GF-D8 (cell line): ENCODE results near the gene BIN2.
A peak's percentile ranks its signal among the peaks of the same experiment; 100 is the strongest.

Source experiments
- DNase-seq: peaks from one replicate; lab custom pipeline; 2025; lab: John Stamatoyannopoulos, UW

The BIN2 gene

DNA sequence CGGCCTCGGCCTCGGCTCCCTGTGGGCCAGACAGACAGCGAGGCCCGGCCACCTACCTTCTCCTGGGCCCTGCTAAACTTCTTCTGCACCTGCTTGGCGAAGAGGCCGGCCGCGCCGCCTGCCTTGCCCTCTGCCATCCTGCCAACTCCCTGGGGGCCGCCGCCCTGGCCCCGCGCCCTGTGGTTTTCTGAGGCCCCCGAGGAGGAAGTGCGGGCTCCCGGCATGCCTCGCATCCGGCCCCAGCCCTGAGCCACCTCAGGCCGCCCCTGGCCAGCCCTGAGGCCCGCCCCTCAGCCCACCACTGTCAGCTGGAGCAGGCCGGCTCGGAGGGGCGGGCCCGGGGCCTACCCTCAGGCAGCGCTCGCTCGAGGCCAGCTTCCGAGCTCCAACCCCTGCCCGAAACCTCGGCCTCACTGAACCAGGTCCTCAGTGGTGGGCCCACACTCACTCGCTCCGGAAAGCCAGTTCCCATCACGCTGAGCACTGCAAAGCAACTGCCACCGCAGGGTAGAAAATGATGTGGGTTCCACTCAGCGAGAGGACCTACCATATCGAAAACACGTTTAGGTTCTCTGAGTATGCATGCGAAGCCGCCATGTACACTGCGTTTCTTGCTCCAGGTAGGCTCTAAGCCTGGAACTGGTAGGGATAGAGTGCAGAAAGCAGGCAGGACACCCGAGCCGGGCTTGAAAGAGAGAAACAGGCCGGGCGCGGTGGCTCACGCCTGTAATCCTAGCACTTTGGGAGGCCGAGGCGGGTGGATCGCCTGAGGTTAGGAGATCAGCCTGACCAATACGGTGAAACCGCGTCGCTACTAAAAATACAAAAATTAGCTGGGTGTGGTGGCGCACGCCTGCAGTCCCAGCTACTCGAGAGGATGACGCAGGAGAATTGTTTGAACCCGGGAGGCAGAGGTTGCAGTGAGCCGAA, at the start of gene BIN2:
TSS of gene BIN2 (minus strand) at position 209 of the 930 bp plus-strand sequence. CDS start at position 137, 72 bp downstream.
- peak; percentile 80 for DNase-seq

DNA sequence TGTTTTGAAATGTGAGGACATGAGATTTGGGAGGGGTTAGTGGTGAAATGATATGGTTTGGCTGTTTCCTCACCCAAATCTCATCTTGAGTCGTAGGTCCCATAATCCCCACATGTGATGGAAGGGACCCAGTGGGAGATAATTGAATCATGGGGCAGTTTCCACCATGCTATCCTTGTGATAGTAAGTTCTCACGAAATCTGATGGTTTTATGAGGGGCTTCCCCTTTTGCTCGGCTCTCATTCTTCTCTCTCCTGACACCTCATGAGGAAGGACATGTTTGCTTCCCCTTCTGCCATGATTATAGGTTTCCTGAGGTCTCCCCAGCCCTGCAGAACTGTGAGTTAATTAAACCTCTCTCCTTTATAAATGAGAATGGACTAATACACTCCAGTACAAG, 49.2 kb upstream of the BIN2 start:
- DNase-seq = peak; percentile 22

DNA sequence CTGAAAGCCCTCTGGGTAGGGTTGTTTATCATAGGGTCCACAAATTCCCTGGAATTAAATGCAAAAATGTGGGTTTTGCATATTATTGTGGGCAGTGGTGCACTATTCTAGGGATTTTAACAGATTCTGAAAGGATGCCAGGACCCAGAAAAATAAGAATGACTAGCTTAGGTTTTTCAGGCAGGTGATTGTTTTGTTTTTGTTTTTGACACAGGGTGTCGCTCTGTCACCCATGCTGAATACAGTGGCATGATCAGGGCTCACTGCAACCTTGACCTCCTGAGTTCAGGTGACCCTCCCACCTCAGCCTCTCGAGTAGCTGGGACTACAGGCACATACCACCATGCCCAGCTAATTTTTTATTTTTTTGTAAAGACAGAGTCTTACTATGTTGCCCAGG, 48.0 kb upstream of the BIN2 start:
- no peak for DNase-seq

DNA sequence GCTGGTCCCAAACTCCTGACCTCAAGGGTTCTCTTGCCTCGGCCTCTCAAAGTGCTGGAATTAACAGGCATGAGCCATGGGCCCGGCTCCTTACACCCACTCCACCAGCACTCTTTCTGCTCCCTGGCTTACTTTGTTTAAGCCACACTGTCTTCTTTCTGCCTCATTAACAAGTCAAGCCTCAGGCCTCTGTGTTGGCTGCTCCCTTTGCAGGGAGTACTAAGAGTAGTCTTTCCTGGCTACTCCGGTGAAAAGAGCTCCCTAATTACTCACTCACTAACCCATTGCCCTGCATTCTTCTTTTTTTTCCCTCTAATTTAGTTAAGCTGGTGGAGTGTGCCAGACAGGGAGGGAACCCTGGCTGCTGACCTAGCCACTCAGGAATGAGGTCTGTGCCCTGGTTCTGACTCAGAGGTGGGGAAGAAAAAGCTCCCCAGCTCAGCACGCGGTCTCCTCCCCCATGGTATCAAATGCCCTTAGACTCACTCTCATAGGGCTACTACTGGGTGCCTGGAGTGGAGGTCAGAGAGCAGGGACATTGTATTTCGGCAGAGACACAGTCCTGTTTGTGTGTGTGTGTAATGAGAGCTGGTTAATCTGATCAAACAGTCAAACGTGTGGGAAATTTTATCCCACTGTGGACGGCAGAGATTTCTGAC, 47.5 kb upstream of the BIN2 start:
- DNase-seq = no peak

DNA sequence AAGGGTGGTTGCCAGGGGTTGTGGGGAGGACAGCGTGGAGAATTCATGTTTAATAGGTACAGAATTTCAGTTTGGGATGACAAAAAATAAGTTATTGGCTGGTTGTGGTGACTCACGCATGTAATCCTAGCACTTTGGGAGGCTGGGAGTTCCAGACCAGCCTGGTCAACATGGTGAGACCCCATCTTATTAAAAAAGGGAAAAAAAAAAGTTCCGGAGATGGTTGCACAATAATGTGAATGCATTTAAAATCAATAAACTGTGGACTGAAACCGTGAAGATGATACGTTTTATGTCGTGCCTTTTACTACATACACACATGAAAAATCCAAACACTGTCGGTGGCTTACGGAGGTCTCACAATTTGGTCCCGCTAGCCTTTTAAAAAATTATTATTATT, 46.7 kb upstream of the BIN2 start:
- no peak for DNase-seq

DNA sequence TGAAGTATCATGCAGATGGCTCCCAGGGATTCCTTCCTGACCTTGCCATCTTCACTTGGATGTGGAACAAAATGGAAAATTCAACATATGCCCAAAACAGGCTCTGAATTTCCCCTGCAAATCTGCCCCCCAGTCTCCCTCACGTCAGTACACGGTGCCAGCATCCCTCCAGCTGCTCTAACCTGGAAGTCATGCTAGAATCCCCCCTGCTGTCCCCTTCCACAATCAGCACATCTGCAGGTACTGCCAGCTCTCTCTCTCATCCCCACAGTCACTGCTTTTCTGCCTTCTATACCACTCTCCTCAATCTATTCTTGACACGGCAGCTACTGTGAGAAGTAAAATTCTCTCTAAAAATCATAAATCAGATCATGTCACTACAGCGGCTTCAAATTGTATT, 45.6 kb upstream of the BIN2 start:
- no peak for DNase-seq

DNA sequence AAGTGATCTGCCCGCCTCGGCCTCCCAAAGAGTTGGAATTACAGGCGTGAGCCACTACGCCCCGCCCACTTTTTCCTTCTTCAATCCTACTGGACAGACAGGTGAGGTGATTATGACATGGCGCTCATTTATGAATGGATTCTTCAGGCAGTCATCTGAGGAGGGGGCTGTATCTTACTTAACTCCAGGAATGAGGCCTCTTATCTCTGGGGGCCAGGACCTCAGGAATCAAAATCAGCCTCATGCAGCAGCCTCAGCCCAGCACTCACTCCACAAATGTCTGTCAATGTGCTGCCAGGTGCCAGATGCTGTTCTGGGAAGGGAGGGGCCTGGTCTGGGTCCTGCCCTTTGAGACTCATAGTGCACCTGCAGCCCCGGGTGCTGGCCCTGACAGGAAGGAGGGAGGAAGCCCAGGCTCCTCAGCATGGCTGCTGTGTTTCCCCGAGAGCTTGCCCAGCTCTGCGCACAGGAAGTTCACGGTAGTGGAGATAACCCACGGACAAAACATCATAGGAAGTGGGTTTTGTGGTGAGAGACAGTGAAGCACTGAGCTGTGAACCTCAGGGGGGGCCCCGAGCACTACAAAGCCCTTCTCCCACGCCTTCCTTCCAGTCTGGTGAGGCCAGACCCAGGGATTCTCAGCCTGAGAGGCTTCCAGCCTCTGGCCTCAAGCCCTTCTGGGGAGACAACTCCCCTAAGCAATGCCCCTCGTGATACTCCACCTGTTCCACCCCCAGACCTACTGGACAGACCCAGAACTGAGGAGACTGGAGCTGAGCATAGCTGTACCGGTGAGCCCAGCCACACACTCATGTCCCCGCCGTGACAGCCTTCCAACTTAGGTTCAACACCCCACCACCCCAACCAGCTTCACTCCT, 44.9 kb upstream of the BIN2 start:
- peak; percentile 98 for DNase-seq

DNA sequence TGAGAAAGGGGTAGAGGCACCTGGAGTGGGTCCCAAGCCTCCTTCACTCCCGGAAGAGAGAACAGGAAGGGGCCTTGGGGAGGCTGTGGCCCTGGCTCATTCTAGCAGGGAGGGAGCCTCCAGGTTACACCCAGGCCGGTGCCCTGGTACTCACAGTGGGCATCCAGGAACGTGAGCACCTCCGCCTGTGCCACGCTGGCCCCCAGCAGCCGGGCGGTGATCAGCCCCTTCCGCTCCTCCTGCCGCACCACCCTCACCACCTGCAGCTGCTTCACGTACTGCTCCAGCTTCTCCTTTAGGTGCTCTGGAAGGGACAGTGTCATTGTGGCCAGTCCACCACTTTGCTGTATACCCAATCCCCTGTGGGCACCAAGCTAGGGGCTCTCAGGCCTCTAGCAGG, 41.3 kb upstream of the BIN2 start:
- DNase-seq = no peak

DNA sequence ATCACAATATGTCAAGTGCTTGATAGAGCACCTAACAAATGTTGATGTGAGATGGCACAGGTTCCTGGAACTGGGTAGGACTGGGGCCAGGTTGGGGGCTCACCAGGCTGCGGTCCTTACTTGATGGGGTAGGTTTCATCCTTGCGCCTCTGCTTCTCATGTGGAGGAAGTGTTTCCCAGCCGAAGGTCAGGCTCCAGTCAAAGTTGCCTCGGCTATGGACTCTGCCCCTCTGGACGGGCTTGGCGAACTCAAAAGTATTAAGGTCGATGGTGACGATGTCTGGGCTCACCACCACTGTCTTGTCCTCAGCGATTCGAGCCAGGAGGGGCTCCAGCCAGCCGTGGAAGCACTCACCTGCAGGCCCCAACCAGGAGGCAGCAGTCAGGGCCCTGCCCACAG, 40.0 kb upstream of the BIN2 start:
- DNase-seq = no peak

DNA sequence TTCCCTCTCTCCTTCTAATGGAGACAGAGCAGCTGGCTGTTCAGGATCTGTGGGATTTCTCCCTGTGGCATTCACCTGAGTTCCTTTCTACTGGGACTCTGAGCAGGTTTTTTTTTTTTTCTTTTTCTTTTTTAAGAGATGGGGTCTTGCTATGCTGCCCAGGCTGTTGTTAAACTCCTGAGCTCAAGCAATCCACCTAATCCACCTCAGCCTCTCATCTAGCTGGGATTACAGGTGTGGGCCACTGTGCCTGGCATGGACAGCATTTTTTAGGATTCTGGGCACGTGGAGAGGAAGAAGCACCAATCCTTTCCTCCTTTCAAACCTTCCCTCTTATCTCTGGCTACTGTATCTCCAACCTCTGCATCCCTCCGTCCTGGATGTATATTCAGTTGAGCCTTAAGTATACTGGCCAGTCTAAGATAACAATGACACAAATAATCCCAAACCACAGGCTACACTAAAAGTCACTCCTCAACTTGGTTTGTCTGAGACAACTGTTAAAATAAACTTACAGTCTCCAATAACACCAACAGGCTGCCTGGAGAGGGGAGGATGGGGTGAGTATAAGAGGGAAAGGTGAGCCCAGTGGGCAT, 38.9 kb upstream of the BIN2 start:
- no peak for DNase-seq

DNA sequence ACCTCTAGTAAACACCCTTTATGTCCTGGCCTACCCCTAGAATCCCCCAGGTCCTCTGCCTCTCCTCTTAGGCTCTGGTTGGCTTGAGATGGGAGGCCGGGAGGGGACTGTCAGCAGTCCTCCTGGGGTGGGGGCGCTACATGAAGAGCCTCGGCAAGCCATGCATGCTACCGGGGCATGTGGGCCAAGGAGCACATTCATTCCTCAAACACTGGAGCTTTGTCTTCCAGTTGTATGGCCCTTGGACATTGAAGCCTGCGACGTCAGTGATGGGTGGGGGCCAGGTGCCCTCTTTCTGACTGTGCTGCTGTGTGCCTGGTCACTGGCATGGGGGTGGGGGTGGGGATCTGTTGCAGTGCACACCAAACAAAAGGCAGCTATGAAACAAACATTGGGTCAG, 38.3 kb upstream of the BIN2 start:
- DNase-seq = no peak

DNA sequence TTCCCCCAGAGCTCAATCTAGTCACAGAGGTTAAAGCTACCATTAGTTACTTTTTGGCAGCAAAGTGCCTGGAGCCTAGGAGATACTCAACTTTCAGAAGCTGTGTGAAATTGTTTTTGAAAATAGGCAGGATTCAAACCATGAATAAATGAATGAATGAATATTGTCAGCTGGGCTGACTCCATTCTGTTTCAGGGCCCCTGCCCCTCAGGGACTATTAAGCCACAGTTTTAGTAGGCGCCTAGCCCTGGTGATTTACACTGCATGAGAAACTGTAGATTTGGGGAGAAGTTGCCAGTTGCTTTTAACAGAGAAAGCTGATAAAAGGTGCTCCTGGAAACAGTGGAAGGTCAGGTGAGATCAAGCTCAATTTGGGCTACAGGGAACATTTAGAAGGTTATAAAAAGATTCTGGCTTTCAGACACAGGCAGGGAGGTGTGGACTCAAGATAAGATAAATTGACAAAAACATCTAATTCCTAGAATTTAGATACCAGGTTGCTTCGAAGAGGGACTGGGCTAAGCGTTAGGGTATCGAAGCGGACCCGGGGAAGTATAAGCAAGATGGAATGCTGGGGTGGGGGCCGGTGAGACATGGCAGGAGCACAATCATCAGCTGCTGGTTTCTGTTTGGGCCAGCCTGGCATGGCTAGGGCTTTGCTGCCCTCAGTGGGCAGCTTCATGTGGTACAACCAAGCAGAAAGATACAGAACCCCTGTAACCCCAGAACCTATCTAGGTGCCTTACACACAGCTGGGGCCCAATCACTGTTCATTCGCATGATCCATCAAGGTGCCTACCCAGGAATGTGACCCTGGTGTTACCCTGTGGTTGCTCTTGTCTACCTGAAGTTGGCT, 37.4 kb upstream of the BIN2 start:
- DNase-seq = no peak

DNA sequence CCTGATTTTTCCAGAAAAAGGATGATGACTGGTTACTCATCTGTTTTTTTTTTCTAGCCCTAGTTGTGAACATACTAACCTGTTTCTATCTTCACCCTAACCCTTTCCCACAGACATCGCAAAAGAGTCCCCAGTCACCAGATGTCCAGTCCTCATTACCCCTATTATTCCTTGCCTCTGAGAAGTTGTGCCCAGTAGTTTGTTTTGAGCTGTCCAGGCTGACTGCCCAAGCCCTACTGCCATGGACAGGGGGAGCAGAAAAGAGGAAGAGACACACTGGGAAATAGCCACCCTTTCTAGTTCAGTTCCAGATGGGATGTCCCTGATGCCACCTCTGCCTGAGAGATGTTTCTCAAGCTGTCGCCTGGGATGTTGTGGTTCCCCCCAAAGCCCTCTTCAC, 36.3 kb upstream of the BIN2 start:
- DNase-seq = no peak

DNA sequence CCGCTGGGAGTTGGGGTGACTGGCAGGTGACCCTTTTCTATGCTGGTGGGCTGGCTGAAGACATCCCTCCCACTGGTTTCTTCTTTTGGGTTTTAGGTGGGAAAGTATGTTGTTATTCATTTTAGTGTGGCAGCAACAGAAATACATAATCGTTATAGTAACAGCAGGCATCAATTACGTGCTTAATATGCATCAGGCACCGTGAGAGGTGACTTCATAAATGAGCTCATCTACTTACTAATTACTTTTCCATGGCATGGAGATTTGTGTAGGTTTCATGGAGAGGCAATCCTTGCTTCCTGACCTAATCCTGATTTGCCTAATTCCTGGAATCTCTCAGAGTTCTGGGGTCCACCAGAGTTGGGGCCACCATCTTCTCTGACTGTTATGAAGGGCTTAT, 35.9 kb upstream of the BIN2 start:
- DNase-seq = no peak

DNA sequence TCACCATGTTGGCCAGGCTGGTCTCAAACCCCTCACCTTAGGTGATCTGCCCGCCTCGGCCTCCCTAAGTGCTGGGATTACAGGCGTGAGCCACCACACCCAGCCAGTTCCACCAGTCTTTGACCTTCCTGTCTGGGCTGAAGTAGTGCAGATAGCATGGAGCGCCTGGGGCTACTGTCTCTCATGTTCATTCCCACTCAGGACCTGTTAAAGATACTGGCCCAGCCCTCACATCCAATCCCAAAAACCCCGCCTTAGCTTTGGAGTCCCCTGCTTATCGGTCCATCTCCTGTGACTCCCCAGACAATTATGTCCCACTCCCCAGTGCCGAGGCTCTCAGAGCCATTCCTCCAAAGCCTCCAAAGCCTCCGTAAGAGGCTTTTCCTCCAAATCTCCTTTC, 34.5 kb upstream of the BIN2 start:
- no peak for DNase-seq

DNA sequence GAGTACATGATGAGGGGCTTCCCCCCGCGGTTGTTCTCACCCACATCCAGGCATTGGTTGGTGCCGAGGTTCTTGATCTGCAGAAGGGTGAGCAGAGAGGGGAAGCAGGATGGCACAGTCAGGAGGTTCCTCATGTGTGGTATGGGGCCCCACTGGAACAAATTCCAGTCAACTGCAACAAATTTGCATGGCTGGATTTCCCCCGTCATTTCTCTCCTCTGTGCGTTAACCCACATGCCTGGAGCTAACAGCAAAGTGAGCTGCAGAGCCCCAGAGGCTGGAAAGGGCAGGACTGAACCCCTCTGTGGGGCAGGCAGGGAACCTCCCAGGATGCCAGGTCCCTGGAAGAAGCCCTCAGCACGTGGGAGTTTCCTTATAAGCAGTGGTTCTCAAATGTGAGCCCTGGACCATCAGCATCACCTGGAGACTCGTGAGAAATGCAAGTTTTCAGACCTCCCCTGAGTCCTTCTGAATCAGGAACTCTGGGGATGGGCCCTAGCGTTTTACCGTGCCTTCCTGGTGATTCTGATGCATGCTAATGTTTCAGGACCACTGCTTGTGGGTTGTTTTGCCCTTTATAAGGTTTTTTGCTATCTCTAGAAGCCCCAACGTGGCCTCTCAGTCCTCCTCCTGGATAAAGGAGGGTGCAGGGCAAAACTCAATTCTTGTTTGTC, 33.5 kb upstream of the BIN2 start:
- no peak for DNase-seq

DNA sequence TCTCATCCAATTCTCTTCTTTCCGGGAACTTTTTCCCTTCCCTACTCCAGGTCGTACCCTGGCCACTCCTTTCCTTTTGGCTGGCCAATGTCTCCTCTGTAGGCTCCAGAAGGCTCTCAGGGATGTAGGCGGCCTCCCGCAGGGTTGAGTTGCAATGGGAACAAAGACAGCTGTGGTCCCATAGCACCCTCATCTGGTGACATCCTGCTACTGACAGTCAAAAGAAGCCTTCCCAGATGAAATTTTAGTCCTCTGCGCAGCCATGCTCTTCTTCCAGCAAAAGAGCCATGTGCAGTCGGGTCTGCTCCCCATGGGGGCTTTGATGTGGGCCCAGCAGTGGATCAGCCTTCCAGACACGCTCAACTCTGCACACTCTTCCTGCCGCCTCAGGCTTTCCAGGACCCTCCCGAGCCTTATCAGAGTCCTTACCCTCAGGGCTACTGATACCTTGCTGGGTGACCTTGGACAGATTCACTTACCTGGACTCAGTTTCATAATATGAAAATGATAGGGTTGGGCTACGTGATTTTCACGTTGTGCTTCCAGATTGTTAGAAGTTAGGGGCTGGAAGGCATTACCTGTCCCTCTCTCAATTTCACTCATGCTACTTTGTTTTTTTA, 28.0 kb upstream of the BIN2 start:
- no peak for DNase-seq

DNA sequence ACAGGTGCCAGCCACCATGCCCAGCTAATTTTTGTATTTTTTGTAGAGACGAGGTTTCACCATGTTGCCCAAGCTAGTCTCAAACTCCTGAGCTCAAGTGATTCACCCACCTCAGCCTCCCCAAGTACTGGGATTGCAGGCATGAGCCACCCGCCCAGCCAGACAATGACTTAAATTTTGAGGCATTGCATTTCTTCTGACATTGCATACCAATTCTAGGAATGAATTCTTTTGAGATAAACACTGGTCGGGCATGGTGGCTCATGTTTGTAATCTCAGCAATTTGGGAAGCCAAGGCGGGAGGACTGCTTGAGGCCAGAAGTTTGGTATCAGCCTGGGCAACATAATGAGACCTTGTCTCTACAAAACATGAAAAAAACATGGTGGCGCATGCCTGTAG, 25.1 kb upstream of the BIN2 start:
- no peak for DNase-seq

DNA sequence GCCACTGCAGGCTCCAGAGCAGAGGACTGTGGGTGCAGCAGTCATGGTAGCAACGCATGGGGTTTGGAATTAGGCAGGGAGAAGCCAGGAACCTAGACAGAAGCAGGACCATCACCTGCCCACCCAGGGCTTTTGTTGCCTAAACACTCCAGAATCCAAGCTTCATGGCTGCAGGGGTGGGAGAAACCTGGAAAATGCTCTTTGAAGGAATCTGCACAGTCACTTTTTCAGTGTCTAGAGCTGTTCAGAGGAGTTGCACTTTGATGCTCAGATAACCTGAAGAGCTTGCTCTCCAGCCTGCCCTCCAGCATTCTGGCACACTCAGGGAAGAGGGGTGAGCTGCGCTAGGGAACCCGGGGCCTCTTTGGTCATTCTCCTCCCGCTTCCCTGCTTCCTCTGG, 24.1 kb upstream of the BIN2 start:
- no peak for DNase-seq

DNA sequence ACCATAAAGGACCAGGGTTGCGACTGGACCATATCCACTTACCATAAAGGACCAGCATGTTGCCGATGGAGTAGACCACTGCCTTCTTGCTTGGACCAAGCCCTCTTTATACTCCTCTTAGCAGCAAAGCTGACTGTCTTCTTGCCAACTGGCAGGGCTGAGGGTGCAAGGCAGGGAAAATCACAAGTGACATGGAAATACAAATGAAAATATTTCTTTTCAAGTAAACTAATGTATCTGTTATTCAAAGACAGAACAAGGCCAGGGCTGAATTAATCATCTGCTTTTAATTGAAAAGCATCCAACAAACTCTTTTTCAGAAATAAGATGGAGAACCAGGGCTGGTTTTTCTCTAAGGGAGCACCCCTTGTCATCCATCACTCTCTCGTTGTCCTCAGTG, 22.6 kb upstream of the BIN2 start, which contains the start of gene CELA1:
TSS of gene CELA1 (minus strand) at position 99 of the 400 bp plus-strand sequence. CDS start at position 58, 41 bp downstream.
- DNase-seq = no peak
